ENCODE measurements around the gene SCN1A. TPM values are rescaled to one million over a fixed set of nuclear protein-coding genes. Genes with fewer than 3 reads are reported as not detected.

Gene SCN1A
- total and polyA plus RNA-seq, 2 of the 4 experiments (the other 2 are of a cell fraction) = under 0.01 TPM; not detected in 1

DNA sequence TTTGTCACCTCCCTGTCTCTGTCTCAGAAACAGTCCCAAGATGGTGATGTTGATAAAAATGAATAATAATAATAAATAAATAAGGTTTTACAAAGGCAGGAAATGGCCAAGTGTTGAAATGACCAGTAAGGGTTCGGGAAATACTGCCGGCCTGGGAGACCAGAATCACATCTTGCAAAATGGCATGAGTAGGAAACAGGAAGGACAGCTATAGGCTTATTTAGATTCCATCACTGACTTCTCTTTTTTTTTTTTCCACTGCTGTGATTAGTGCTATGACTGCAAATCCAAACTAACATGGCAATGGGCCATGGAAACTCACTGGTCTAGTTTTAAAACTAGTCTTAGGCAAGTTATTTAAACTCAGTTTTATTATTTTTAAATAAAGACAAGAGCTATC is 60.6 kb downstream of the SCN1A start:
- Histone ChIP-seq H3K4me3 (ENCODE audit: insufficient read depth, low read depth, low read length) (no peak overlapping the region), H3K56ac (ENCODE audit: extremely low read depth, insufficient read depth, low read length) (no peak overlapping the region), H3K27me3 (ENCODE audit: control insufficient read depth, insufficient read depth, low read length) (no peaks in the 10 kb centered on the region), H3K9me1 (ENCODE audit: insufficient read depth, low read length) (no peaks in the 10 kb centered on the region), H3K4ac (ENCODE audit: low read depth, low read length) (no peak overlapping the region), H3K14ac (replicated peaks; ENCODE audit: low read depth, low read length) (no peak overlapping the region), H4K91ac (ENCODE audit: insufficient read depth, low read depth, low read length) (no peak overlapping the region), H4K8ac (ENCODE audit: low read depth in 2 of 2, low read length in 2 of 2) (no peak overlapping the region), H3K9ac (ENCODE audit: low read depth, low read length) (no peak overlapping the region), H3K9me3 (ENCODE audit: control insufficient read depth, insufficient read depth, low read length) (no peaks in the 10 kb centered on the region), H3K4me2 (ENCODE audit: low read depth, low read length) (no peak overlapping the region), H3K23ac (ENCODE audit: low read depth, low read length) (no peak overlapping the region), H2BK5ac (ENCODE audit: low read depth, low read length, poor library complexity, severe bottlenecking) (no peak overlapping the region), H3K4me1 (ENCODE audit: control insufficient read depth, insufficient read depth, low read length) (no peaks in the 10 kb centered on the region), H4K5ac (ENCODE audit: low read depth, low read length) (no peak overlapping the region), H3K27ac (ENCODE audit: insufficient read depth, low read length) (no peak overlapping the region), H2BK120ac (ENCODE audit: low read depth, low read length) (no peak overlapping the region), H2BK20ac (ENCODE audit: low read depth, low read length) (no peak overlapping the region), H4K20me1 (ENCODE audit: insufficient read depth, low read length) (no peaks in the 10 kb centered on the region), H2AFZ (replicated peaks; ENCODE audit: low read length, poor library complexity) (no peak overlapping the region), H3K18ac (ENCODE audit: low read depth, low read length) (no peak overlapping the region), H3K79me1 (ENCODE audit: low read depth in 1 of 2, low read length in 2 of 2) (no peaks in the 10 kb centered on the region), H2AK9ac (replicated peaks; ENCODE audit: low read depth, low read length, poor library complexity) (no peak overlapping the region), H3K36me3 (ENCODE audit: control insufficient read depth, insufficient read depth, low read length) (no peaks in the 10 kb centered on the region), H2BK15ac (ENCODE audit: low read depth, low read length) (no peak overlapping the region), H2AK5ac (ENCODE audit: low read depth, low read length) (no peak overlapping the region)
- ATAC-seq (ENCODE audit: low read depth) = no peak
- dilution Hi-C loops (cut with HindIII; ENCODE audit: low sequenced_read_pairs, unreplicated experiment) (no loop called here), in situ Hi-C loops (cut with MboI; ENCODE audit: low sequenced_read_pairs) (no loop called here), intact Hi-C loops (cut with micrococcal nuclease) (no loop called here)
- no peak for DNase-seq
- WGBS, 2 experiments (ENCODE audit: extremely low coverage in 2 of 2, insufficient read length in 1 of 2) = no CpG with 5 or more reads among the region's 2 CpGs
- POLR2A ChIA-PET (ENCODE audit: unreplicated experiment) = no interaction called here
- TF ChIP-seq, protein P1, sequence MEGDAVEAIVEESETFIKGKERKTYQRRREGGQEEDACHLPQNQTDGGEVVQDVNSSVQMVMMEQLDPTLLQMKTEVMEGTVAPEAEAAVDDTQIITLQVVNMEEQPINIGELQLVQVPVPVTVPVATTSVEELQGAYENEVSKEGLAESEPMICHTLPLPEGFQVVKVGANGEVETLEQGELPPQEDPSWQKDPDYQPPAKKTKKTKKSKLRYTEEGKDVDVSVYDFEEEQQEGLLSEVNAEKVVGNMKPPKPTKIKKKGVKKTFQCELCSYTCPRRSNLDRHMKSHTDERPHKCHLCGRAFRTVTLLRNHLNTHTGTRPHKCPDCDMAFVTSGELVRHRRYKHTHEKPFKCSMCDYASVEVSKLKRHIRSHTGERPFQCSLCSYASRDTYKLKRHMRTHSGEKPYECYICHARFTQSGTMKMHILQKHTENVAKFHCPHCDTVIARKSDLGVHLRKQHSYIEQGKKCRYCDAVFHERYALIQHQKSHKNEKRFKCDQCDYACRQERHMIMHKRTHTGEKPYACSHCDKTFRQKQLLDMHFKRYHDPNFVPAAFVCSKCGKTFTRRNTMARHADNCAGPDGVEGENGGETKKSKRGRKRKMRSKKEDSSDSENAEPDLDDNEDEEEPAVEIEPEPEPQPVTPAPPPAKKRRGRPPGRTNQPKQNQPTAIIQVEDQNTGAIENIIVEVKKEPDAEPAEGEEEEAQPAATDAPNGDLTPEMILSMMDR (conservative IDR thresholded peaks at IDR 0.05; ENCODE audit: low read depth, low read length) = no peak
- no TSS peak for BruUV-seq (replicated peaks)
- CTCF ChIA-PET = interaction anchor here (1.1 kb wide), 2 partner anchors 10 to 60 kb away, joined by 7 to 9 read pairs; partner anchors contain the start of gene SCN1A
